Measurements from ENCODE around the gene ECE1.

Gene ECE1

DNA sequence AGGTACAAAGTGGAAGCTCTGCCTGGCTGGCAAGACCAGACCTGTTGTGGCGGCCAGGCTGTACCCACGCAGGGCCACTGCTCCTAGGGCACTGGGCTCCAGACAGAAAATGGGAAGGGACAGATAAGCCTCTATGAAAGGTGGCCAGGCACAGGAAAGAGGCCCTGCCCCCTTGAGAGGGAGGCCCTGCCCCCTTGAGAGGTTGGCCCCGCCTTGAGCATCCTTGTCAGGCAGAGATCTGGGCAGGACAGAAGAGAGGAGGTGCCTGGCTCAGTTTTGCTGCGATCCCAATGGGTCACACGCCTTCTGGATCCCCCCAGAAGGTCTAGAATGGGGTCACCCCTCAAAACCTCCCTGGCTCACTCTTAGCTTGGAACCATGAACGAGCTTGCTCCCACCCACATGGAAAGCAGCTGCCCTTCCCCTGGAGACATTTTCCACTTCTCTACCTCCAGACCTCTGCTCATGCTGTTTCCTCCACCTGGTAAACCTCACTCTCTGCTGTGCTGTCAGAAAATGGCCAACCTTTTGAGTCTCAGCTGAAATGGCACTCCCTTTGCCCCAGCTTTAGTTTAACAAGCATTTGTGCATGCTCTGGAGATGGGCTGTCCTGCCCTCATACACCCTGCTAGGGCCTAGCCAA is 17.5 kb upstream of the ECE1 start:
- DNase-seq: no peak

DNA sequence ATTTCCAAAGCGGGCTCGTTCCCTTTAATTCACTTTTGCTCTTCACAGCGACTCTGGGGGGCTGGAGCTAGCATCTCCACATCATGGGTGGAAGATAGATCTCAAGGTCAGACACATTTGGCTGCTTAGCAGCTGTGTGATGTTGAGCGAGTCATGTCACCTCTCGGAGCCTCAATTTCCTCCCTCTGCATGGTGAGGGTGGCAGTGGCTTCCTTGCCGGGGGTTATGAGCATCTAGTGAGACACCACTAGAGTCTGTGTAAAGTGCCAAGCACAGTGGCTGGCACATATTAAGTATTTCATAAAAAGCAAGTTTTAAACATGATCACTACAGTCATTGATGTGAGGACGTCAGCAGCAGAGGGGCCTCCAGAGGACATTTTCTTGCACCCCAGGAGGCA is 16.9 kb upstream of the ECE1 start:
- no peak for DNase-seq

DNA sequence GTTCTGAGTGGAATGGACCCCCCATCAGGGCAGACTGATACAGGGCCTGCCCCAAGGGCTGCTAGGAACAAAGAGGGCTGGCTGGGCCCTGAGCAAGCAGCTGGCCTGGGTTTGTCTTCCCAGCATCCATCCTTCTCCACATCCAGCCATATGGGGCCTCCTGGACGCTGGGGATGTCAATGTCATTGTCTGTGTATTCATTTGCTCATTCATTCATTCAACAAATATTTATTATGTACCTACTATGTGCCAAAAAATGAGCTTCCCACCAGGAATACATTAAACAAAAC is 15.6 kb upstream of the ECE1 start:
- no peak for DNase-seq

DNA sequence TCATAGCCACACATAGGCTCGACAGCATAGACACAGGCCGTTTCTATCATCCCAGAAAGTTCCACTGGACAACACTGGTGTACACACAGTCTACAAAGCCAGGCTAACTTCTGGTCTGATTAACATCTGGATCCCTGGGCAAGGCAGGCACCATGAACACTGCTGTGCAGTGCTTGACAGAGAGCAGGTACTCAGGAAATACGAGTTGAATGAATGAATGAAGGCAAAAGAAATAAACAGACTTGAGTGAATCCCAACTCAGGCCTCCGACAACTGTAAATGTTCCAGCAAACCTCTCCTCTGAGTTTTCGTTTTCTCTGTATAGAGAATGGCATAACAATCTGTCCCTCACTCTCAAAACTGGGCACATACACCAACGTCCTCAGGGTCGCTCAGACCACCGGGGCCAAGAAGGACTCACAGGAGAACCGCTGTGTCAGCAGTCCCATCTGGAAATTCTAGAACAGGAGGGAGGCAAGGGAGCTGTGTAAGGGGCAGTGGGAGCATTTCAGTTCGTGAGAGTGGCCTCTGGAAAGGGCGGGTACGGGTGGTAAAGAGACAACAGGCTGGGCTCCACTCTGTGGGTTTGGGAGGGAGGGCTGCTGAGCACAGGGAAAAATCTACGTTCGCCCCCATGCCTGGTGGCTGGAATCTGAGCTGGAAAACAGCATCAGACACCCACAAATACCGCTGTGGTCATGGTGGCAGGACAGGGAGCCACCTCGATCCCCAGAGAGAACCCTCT is 15.1 kb upstream of the ECE1 start:
- DNase-seq: no peak

DNA sequence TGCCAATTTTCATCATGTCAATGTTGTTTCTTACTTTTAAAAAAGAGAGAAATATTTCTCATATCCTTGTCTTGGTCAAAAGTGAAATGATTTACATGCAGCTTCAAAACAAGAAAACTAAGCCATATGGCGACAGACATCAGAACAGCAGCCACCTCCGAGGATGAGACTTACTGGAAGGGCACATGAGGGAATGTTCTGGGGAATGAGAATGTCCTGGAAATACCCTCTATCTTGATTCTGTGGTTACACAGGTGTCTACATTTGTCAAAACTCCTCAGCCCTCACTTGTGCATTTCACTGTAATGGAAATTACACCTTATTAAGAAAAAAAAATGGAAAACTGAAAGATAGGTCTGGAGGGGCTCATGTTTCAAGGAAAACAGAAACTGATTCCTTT is 14.2 kb upstream of the ECE1 start:
- DNase-seq: no peak

DNA sequence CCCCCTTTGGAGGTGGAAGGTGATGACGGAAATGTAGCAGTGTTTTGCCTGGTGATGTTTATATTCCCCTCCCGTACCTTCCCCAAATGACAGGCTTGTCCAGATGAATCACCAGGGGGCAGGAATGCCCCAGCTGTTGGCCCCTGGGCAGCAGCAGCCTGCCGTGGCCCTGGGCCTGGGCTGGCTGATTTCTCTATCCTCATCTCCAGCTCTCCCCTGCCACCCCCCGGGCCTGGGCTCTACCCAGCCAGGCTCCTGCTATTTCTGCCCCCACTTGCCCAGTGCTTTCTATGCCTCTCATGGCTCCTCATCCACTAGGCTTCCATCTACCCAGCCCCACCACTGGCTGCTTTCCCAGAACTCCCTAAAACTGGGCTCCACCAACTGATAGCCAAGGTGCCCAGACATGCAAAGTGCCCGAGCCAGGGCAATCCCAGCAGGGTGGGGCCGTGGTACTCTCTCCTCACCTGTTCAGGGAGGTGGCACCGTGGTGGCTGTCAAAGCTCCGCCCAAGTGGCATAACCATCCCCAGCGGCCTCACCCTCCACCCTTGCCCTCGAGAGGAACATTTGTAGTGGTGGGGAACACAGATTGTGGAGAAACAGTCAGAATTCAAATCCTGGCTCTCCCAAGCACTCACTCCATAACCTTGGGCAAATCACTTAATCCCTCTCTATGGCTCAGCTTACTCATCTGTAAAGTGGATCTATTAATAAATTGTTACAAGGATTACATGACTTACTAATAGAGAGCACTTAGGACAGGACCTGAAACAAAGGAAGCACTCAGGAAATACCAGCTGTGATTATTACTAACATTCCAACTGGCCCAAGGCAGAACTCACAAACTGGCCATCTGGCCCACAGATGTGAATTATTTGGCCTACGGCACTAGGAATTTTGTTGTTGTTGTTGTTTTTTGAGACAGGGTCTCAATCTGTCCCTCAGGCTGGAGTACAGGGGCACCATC is 12.8 kb upstream of the ECE1 start:
- no peak for DNase-seq

GRCh38 chr1:21301794-21302440 is 11.7 kb upstream of the ECE1 start:
- DNase-seq: no peak

GRCh38 chr1:21300774-21301173 is 10.5 kb upstream of the ECE1 start:
- no peak for DNase-seq

GRCh38 chr1:21299780-21300395 is 9.6 kb upstream of the ECE1 start:
- no peak for DNase-seq

DNA sequence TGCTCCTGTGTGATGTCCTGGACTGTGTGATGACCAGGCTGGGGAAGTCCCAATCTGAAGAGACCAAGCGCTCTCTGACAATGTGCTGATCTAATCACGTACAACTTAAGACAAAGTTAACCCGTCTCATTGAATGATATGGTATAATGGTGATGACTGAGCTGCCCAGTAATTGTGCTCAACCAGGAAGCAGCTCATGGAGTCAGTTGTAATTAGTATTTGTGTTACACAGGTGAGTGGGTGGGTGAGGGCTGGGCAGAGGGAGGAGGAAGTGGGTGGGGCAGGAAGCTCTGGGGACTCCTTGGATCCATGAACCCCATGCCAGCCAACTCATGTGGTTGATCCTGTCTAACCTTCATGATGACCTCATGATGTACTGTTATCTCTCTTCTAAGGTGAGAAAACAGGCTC is 8.7 kb upstream of the ECE1 start:
- peak in 1 of 2 donors; percentile 32 for DNase-seq

DNA sequence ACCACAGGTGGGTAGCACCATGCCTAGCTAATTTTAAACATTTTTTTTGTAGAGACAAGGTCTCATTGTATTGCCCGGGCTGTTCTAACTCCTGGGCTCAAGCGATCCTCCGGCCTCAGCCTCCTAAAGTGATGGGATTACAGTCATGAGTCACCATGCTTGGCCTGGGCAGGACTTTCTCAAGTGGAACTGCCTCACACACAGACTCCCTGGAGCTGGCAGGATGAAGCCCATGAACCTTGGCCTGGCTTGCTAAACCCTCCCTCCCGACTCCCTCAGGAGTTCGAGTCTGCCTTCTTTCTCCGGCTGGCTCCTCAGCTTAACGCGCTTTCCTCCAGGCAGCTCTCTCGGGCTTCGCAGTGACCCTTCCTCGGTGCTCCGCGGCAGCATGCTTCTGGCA is 7.7 kb upstream of the ECE1 start:
- no peak for DNase-seq

DNA sequence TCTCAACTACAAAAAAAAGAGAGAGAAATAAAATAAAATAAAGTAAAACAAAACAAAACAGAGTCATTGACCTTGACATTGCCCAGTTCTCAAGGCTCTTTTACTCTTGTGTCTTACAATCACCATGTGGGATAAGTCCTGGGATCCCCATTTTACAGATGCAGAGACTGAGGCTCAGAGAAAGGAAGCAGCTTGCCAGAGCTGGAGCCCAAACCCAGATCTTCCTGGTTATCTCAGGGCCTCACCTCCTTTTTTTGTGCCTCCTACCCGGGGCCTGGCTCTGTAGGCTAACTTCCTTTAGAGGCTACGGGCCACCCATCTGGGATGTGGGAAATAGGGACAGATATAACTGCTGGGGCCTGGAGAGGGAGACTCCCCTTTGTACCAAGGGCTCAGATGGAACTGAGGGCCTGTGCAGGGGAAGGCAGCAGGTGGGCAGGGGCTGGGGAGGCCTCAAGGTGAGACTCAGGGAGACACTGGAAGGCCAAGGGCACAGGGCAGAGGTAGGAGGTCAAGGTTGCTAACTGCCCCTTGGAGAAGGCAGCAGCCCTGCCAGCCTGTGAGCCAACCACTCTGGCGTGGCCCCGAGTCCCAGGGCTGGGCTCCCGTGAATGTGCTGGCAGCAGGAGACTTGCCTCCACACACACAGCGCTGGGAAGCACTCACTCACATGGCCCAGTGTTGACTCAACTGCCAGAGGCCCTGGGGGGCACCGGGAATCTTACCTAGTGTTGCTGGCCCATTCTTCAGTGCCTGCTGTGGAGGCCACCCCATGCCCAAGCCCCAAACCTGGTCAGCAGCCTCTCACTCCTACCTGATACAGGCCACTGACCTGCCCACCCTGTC is 6.5 kb upstream of the ECE1 start:
- no peak for DNase-seq

- DNase-seq: no peak
Observed at GRCh38 chr1:21295545-21295944, 5.3 kb upstream of the ECE1 start.

DNA sequence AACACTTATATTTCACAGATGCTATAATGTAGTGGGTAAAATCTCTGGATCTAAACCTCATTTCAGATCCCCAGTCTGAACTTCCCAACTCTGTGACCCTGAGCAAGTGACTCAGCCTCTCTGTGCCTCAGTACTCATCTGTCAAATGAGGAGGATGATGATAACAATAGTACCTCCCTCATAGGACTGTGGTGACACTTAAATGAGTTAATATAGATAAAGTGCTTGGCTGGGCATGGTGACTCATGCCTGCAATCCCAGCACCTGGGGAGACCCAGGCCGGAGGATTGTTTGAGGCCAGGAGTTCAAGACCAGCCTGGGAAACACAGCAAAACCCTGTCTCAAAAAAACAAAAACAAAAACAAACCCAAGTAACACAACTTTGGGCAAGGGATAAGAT is 4.7 kb upstream of the ECE1 start:
- peak; percentile 61 for DNase-seq

DNA sequence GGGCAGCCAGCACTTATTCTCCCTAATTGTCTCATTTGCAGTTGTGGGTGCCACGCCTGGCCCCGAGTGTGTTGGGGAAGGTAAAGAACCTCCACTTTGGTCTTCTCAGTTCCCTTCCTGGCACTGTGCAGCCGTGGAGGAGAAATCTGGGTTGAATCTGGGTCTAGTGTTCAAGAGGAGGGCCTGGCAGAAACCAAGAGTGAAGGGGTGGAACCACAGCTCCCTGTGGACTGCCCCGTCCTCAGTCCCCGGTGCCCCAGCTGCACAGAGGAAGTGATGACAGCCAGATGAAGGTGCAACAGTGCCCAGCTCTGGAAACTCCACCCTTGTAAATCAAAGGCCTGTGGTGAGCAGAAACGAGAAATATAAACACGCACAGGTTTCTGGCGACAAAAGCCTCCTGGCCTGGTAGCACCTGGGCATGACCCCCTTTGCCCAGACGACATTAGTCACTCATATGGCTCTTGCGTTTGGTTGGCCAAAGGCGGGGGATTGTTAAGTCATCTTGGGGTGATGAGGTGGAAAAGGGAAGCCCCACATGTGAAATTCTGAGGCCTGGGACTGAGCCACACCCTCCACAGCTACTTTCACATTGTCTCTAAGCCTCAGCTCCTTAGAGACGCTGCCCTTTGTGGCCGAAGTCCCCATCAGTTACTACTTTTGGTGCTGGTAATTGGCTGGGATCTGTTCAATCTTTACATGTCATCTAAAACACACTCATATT is 4.2 kb upstream of the ECE1 start:
- peak; percentile 96 for DNase-seq

DNA sequence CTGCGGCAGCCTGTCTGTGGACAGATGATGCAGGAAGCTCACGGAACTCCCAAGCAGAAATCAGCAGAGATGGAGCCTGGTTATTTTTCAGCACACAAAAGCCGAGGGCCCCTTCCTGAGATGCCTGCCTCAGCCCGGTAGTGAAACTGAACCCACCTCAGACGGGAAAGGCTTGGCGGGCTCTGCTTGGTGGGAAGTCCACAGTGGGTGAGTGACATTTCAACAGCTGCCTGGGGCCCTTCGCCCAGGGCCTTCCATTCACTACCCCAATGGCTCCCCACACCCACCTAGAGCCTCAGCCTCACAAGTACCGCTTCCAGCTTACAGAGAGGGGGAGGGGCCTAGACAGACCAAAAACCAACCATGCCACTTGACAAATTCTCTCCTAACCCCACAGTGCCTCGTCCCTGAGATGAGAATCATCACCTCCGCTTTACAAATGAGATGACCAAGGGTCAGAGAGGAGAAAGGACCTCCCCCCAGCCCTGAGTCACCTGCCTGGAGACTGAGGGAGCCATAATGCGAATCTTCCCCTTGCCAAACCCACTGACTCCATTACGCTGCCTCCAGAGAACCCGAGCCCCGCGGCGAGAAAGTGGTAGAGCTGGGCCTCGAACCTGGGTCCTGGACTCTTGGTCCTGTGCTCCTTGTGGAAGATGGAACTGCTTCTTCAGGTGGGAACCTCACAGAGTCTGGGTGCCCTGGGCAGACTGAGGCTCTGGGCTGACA is 3.4 kb upstream of the ECE1 start:
- DNase-seq: peak; percentile 76 to 79

DNA sequence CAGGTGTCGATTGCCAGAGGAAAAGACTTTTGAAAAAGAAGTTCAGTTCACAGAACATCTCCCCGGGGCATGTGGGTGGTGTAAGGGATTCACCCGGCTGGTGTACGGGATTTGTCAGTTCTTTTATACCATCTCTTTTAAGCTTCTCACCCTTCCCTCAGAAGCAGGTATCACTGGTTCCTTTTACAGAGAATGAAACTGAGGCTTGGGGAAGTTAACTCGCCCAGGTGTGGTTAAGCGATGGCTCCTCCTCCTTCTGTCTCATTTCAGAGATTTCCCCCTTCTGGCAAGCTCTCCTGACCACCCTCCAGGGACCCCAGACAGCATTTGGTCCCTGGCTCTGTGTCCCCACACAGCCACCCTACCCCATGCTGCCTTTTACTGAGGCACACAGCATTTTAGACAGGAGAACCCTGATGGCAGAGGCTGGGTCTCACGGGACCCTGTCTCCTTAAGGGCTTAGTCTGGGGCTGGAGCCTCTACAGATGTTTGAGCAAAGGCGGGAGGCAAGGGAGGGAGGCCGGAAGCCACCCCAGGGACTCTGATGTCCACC is 2.8 kb upstream of the ECE1 start:
- peak; percentile 76 to 79 for DNase-seq

- peak in 1 of 2 donors; percentile 24 for DNase-seq
Observed at GRCh38 chr1:21292503-21292983, 2.3 kb upstream of the ECE1 start.

GRCh38 chr1:21291964-21292363 is 1.7 kb upstream of the ECE1 start:
- no peak for DNase-seq

GRCh38 chr1:21291184-21291583 is 921 bp upstream of the ECE1 start:
- no peak for DNase-seq

All from CD4-positive, alpha-beta T cell treated with Interleukin-4 for 1 hour (primary cell).